ENCODE data around the gene STX2. TPM values are rescaled to one million over a fixed set of nuclear protein-coding genes. Genes with fewer than 3 reads are reported as not detected.

The STX2 gene
- total RNA-seq, 1 donor from 2014 or later, result 33.0 TPM

- Histone ChIP-seq H3K9me3 (ENCODE audit: insufficient read depth, low read depth, low read length) (no peaks in the 10 kb centered on the region), H2AFZ (ENCODE audit: low read depth, low read length) (no peak overlapping the region), H3K4me3 (ENCODE audit: insufficient read depth, low read depth, low read length) (no peak overlapping the region), H3K4me1 (ENCODE audit: insufficient read depth, low read length) (no peaks in the 10 kb centered on the region), H3K27me3 (ENCODE audit: insufficient read depth, low read length) (no peaks in the 10 kb centered on the region), H4K20me1 (ENCODE audit: insufficient read depth, low read length) (peaks cover 10% of the 10 kb centered on the region), H3K36me3 (ENCODE audit: insufficient read depth, low read length) (peaks cover 11% of the 10 kb centered on the region), H3K9ac (ENCODE audit: low read length) (no peak overlapping the region), H3K4me2 (ENCODE audit: low read length) (no peak overlapping the region), H3K27ac (ENCODE audit: low read depth, low read length) (no peak overlapping the region), H3K79me2 (ENCODE audit: insufficient read depth, low read length) (peaks cover 20% of the 10 kb centered on the region)
- peaks cover 4% of the 10 kb centered on the region for H3K36me3 Mint-ChIP-seq (ENCODE audit: low read depth, unreplicated experiment)
- no peaks in the 10 kb centered on the region for H3K9me3 Mint-ChIP-seq (ENCODE audit: unreplicated experiment)
- FAIRE-seq (no peak), DNase-seq (ENCODE audit: low read depth) (no peak)
- TF ChIP-seq EZH2 (IDR thresholded peaks at IDR 0.05; ENCODE audit: insufficient read depth, low read length) (no peak), CTCF (IDR thresholded peaks at IDR 0.05; ENCODE audit: insufficient read depth, low read depth, low read length) (no peak)
- H3K27ac Mint-ChIP-seq (ENCODE audit: unreplicated experiment), result no peak overlapping the region
- H3K4me1 Mint-ChIP-seq (ENCODE audit: low read depth, unreplicated experiment), result peaks cover 19% of the 10 kb centered on the region
- no peaks in the 10 kb centered on the region for H3K27me3 Mint-ChIP-seq (ENCODE audit: low read depth, unreplicated experiment)
- H3K4me3 Mint-ChIP-seq (ENCODE audit: unreplicated experiment), result no peak overlapping the region
These were observed 23.9 kb downstream of the STX2 start for GRCh38 chr12:130815028-130815741.

- Histone ChIP-seq H3K4me3 (ENCODE audit: insufficient read depth, low read depth, low read length) (no peak overlapping the region), H3K4me1 (ENCODE audit: insufficient read depth, low read length) (no peaks in the 10 kb centered on the region), H3K4me2 (ENCODE audit: low read length) (no peak overlapping the region), H3K9me3 (ENCODE audit: insufficient read depth, low read depth, low read length) (no peaks in the 10 kb centered on the region), H3K27me3 (ENCODE audit: insufficient read depth, low read length) (no peaks in the 10 kb centered on the region), H3K27ac (ENCODE audit: low read depth, low read length) (no peak overlapping the region), H3K9ac (ENCODE audit: low read length) (no peak overlapping the region), H4K20me1 (ENCODE audit: insufficient read depth, low read length) (peaks cover 10% of the 10 kb centered on the region), H2AFZ (ENCODE audit: low read depth, low read length) (no peak overlapping the region), H3K79me2 (ENCODE audit: insufficient read depth, low read length) (peaks cover 20% of the 10 kb centered on the region), H3K36me3 (ENCODE audit: insufficient read depth, low read length) (peaks cover 11% of the 10 kb centered on the region)
- no peaks in the 10 kb centered on the region for H3K9me3 Mint-ChIP-seq (ENCODE audit: unreplicated experiment)
- H3K27me3 Mint-ChIP-seq (ENCODE audit: low read depth, unreplicated experiment), result no peaks in the 10 kb centered on the region
- H3K27ac Mint-ChIP-seq (ENCODE audit: unreplicated experiment), result no peak overlapping the region
- FAIRE-seq (no peak), DNase-seq (ENCODE audit: low read depth) (no peak)
- H3K4me3 Mint-ChIP-seq (ENCODE audit: unreplicated experiment), result no peak overlapping the region
- peaks cover 19% of the 10 kb centered on the region for H3K4me1 Mint-ChIP-seq (ENCODE audit: low read depth, unreplicated experiment)
- TF ChIP-seq EZH2 (IDR thresholded peaks at IDR 0.05; ENCODE audit: insufficient read depth, low read length) (no peak), CTCF (IDR thresholded peaks at IDR 0.05; ENCODE audit: insufficient read depth, low read depth, low read length) (no peak)
- H3K36me3 Mint-ChIP-seq (ENCODE audit: low read depth, unreplicated experiment), result peaks cover 6% of the 10 kb centered on the region
These were observed 25.1 kb downstream of the STX2 start for GRCh38 chr12:130813949-130814348.

GRCh38 chr12:130813436-130813835 lies 25.6 kb downstream of the STX2 start:
- Histone ChIP-seq H2AFZ (ENCODE audit: low read depth, low read length) (no peak overlapping the region), H3K36me3 (ENCODE audit: insufficient read depth, low read length) (peaks cover 11% of the 10 kb centered on the region), H3K4me1 (ENCODE audit: insufficient read depth, low read length) (no peaks in the 10 kb centered on the region), H3K9ac (ENCODE audit: low read length) (no peak overlapping the region), H3K4me2 (ENCODE audit: low read length) (no peak overlapping the region), H3K27me3 (ENCODE audit: insufficient read depth, low read length) (no peaks in the 10 kb centered on the region), H3K79me2 (ENCODE audit: insufficient read depth, low read length) (peaks cover 20% of the 10 kb centered on the region), H4K20me1 (ENCODE audit: insufficient read depth, low read length) (peaks cover 6% of the 10 kb centered on the region), H3K27ac (ENCODE audit: low read depth, low read length) (no peak overlapping the region), H3K9me3 (ENCODE audit: insufficient read depth, low read depth, low read length) (no peaks in the 10 kb centered on the region), H3K4me3 (ENCODE audit: insufficient read depth, low read depth, low read length) (no peak overlapping the region)
- TF ChIP-seq EZH2 (IDR thresholded peaks at IDR 0.05; ENCODE audit: insufficient read depth, low read length) (no peak), CTCF (IDR thresholded peaks at IDR 0.05; ENCODE audit: insufficient read depth, low read depth, low read length) (no peak)
- H3K36me3 Mint-ChIP-seq (ENCODE audit: low read depth, unreplicated experiment), result peaks cover 7% of the 10 kb centered on the region
- H3K27ac Mint-ChIP-seq (ENCODE audit: unreplicated experiment), result no peak overlapping the region
- H3K9me3 Mint-ChIP-seq (ENCODE audit: unreplicated experiment), result no peaks in the 10 kb centered on the region
- no peak overlapping the region for H3K4me3 Mint-ChIP-seq (ENCODE audit: unreplicated experiment)
- H3K4me1 Mint-ChIP-seq (ENCODE audit: low read depth, unreplicated experiment), result peaks cover 19% of the 10 kb centered on the region
- DNase-seq (ENCODE audit: low read depth) (no peak), FAIRE-seq (no peak)
- no peaks in the 10 kb centered on the region for H3K27me3 Mint-ChIP-seq (ENCODE audit: low read depth, unreplicated experiment)
